Tibial artery (tissue), 4 donors: Measurements from ENCODE around the gene RASSF4.

Experiments
- DNase-seq, 2 donors: peaks; one replicate each; pipeline ENCODE4 v3.0.0-alpha.2; 2019
- H3K27ac ChIP-seq, 2 donors: fragments of 200-600 bp; sonication (generic) in 1 of 2; 1 replicate in 1 of 2; 2 replicates in 1 of 2; pipeline ENCODE4 v1.5.1; 2018 to 2019; ENCODE audit warnings: mild to moderate bottlenecking in 1 of 2
- H3K27me3 ChIP-seq, 2 donors: fragments of 200-600 bp; sonication (generic) in 1 of 2; one replicate each; pipeline versions ENCODE4 v1.5.1 to v1.6.0; 2016 to 2019
- H3K36me3 ChIP-seq, 3 donors: fragments of 200-600 bp; sonication (generic) in 2 of 3; one replicate each; pipeline ENCODE4 v1.5.1; 2016 to 2019; ENCODE audit warnings: mild to moderate bottlenecking in 2 of 3
- H3K4me1 ChIP-seq, 4 donors: fragments of 200-600 bp; sonication (generic) in 2 of 4; 1 replicate in 3 of 4; 2 replicates in 1 of 4; pipeline ENCODE4 v1.5.1; 2016 to 2019
- H3K4me3 ChIP-seq, 2 donors: fragments of 200-600 bp; sonication (generic) in 1 of 2; 1 replicate in 1 of 2; 2 replicates in 1 of 2; pipeline ENCODE4 v1.5.1; 2018 to 2019; ENCODE audit warnings: mild to moderate bottlenecking in 2 of 2
- H3K9me3 ChIP-seq, 3 donors: fragments of 200-600 bp; sonication (generic) in 1 of 3; one replicate each; pipeline ENCODE4 v1.5.1; 2016 to 2019
- intact Hi-C: fragments of 100-400 bp; cut with DNase I; formaldehyde crosslinking; loops from one replicate; pipeline ENCODE4 v1.15.0; 2023; ENCODE audit warnings: low total_unique reads
- TF ChIP-seq, protein P1 (sequence below), 2 experiments: fragments of 200-600 bp in 1 of 2; fragments of 450-650 bp in 1 of 2; IDR thresholded peaks; one replicate each; pipeline ENCODE4 v1.5.1; 2017 to 2019; ENCODE audit warnings: antibody characterized with exemption in 2 of 2, mild to moderate bottlenecking in 1 of 2, moderate library complexity in 1 of 2

Gene RASSF4

GRCh38 chr10:44958898-44959246, 730 bp upstream of the RASSF4 start:
- TF ChIP-seq, protein P1, sequence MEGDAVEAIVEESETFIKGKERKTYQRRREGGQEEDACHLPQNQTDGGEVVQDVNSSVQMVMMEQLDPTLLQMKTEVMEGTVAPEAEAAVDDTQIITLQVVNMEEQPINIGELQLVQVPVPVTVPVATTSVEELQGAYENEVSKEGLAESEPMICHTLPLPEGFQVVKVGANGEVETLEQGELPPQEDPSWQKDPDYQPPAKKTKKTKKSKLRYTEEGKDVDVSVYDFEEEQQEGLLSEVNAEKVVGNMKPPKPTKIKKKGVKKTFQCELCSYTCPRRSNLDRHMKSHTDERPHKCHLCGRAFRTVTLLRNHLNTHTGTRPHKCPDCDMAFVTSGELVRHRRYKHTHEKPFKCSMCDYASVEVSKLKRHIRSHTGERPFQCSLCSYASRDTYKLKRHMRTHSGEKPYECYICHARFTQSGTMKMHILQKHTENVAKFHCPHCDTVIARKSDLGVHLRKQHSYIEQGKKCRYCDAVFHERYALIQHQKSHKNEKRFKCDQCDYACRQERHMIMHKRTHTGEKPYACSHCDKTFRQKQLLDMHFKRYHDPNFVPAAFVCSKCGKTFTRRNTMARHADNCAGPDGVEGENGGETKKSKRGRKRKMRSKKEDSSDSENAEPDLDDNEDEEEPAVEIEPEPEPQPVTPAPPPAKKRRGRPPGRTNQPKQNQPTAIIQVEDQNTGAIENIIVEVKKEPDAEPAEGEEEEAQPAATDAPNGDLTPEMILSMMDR (IDR thresholded peaks at IDR 0.05), result no peak
- H3K27me3 ChIP-seq, result no peaks in the 10 kb centered on the region
- peak overlapping the region; percentile 66 to 80 for H3K4me3 ChIP-seq
- intact Hi-C loops, result loop anchor here (2.0 kb wide), 1 partner anchor 16 kb away; no protein-coding TSS in a partner anchor
- no peak for DNase-seq
- H3K36me3 ChIP-seq, result peaks cover 0 to 7% (median 0%) of the 10 kb centered on the region in 3 donors
- H3K27ac ChIP-seq, result peak overlapping the region; percentile 80 to 82
- peaks cover 0 to 56% (median 37%) of the 10 kb centered on the region in 4 donors for H3K4me1 ChIP-seq
- H3K9me3 ChIP-seq, result no peaks in the 10 kb centered on the region

DNA sequence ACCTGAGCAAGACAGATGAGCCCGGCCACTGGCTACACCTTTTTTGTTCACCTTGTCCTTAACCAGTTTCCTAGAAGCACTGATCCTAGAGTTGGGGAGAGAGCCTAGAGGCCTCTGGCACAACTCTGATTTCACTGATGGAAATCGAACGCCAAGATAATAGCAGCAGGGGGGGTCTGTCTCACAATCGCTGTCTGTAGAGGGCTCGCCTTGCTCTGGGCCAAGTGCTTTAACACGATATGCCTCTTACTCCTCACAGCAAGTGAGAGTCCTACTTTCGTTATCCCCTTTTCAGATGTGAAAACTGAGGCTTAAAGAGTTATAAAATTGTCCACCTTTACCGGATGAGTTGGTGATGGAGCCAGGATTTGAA, 472 bp downstream of the RASSF4 start:
- no peak for DNase-seq
- Histone ChIP-seq H3K27me3 (no peaks in the 10 kb centered on the region), H3K4me3 (peak overlapping the region; percentile 66 to 80), H3K9me3 (no peaks in the 10 kb centered on the region), H3K27ac (peak overlapping the region; percentile 80 to 82), H3K4me1 (peaks cover 0 to 68% (median 49%) of the 10 kb centered on the region in 4 donors), H3K36me3 (peaks cover 0 to 7% (median 0%) of the 10 kb centered on the region in 3 donors)
- TF ChIP-seq, protein P1 (IDR thresholded peaks at IDR 0.05), result no peak
- intact Hi-C loops, result no loop called here

GRCh38 chr10:44960482-44961229, 1.1 kb downstream of the RASSF4 start:
- DNase-seq, result peak in 1 of 2 donors; percentile 64
- Histone ChIP-seq H3K27ac (peak overlapping the region; percentile 80 to 82), H3K4me1 (peaks cover 0 to 73% (median 54%) of the 10 kb centered on the region in 4 donors), H3K4me3 (peak overlapping the region; percentile 66 to 80), H3K9me3 (no peaks in the 10 kb centered on the region), H3K27me3 (no peaks in the 10 kb centered on the region), H3K36me3 (peaks cover 0 to 7% (median 0%) of the 10 kb centered on the region in 3 donors)
- TF ChIP-seq, protein P1 (IDR thresholded peaks at IDR 0.05), result no peak
- intact Hi-C loops, result no loop called here

- Histone ChIP-seq H3K27me3 (no peaks in the 10 kb centered on the region), H3K27ac (peak overlapping the region; percentile 80 to 82), H3K9me3 (no peaks in the 10 kb centered on the region), H3K4me3 (peak overlapping the region; percentile 66 to 80), H3K4me1 (peaks cover 0 to 79% (median 60%) of the 10 kb centered on the region in 4 donors), H3K36me3 (peaks cover 0 to 7% (median 0%) of the 10 kb centered on the region in 3 donors)
- intact Hi-C loops, result no loop called here
- DNase-seq, result peak in 1 of 2 donors; percentile 53
- TF ChIP-seq, protein P1 (IDR thresholded peaks at IDR 0.05), result no peak
These were observed 1.6 kb downstream of the RASSF4 start for GRCh38 chr10:44961230-44961571.

GRCh38 chr10:44961931-44962750, 2.5 kb downstream of the RASSF4 start:
- DNase-seq, result peak in 1 of 2 donors; percentile 48
- H3K9me3 ChIP-seq, result no peaks in the 10 kb centered on the region
- no peaks in the 10 kb centered on the region for H3K27me3 ChIP-seq
- peak overlapping the region in 1 of 2 donors; percentile 80 for H3K4me3 ChIP-seq
- H3K4me1 ChIP-seq, result peaks cover 0 to 88% (median 68%) of the 10 kb centered on the region in 4 donors
- peak overlapping the region in 1 of 2 donors; percentile 83 for H3K27ac ChIP-seq
- TF ChIP-seq, protein P1 (IDR thresholded peaks at IDR 0.05), result no peak
- intact Hi-C loops, result no loop called here
- peaks cover 0 to under 1% (median 0%) of the 10 kb centered on the region in 3 donors for H3K36me3 ChIP-seq
